Keratinocyte (primary cell): ENCODE results near the gene WASHC2C.
"Not testable (repeated sequence)": the region's sequence is repeated elsewhere in the genome, so short reads cannot be mapped to it uniquely, and the experiment has no call there.

ENCODE experiments used
- EZH2 ChIP-seq: IDR thresholded peaks from one replicate; pipeline ENCODE4 v1.6.1; 2012; ENCODE audit warnings: inconsistent platforms, mild to moderate bottlenecking, low read length, moderate library complexity
- TF ChIP-seq, protein P1 (sequence below), 3 experiments: IDR thresholded peaks in 1 of 3; conservative IDR thresholded peaks in 1 of 3; optimal IDR thresholded peaks in 1 of 3; 2 replicates in 2 of 3; 3 replicates in 1 of 3; pipeline versions ENCODE3 to v1.5.1; 2011; ENCODE audit warnings: low read length in 3 of 3, mild to moderate bottlenecking in 3 of 3, moderate library complexity in 2 of 3, control low read depth in 1 of 3, inconsistent platforms in 1 of 3; ENCODE audit not compliant: insufficient read depth in 2 of 3; ENCODE audit errors: extremely low read depth in 1 of 3

DNA sequence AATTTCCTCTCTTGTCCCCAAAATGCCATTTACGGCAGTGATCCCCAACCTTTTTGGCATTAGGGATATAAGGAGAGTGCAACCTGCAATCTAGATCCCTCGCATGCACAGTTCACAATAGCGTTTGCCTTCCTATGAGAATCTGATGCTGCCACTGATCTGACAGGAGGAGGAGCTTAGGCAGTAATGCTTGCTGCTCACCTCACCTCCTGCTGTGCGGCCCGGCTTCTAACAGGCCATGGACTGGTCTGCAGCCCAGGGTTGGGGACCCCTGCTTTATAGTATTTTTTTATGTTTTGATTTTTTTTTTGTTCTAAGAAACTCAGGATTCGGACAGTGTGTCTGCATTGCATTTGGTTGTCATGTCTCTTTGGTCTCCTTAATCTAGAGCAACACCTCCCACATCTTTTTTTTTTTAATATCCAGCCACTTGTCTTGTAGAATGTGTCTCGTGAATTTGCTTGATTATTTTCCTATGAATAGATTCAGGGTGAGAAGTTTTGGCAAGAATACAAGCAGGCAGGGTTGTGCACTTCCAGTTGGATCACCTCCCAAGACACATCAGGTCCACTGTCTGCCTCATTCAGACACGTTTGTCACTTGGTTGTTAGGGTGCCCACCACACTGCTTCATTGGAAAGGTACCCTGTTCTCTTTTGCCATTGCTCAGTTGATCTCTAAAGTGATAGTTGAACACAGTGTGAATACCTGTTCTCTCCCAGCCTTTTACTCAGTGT is 30.8 kb downstream of the WASHC2C start:
- TF ChIP-seq, protein P1, sequence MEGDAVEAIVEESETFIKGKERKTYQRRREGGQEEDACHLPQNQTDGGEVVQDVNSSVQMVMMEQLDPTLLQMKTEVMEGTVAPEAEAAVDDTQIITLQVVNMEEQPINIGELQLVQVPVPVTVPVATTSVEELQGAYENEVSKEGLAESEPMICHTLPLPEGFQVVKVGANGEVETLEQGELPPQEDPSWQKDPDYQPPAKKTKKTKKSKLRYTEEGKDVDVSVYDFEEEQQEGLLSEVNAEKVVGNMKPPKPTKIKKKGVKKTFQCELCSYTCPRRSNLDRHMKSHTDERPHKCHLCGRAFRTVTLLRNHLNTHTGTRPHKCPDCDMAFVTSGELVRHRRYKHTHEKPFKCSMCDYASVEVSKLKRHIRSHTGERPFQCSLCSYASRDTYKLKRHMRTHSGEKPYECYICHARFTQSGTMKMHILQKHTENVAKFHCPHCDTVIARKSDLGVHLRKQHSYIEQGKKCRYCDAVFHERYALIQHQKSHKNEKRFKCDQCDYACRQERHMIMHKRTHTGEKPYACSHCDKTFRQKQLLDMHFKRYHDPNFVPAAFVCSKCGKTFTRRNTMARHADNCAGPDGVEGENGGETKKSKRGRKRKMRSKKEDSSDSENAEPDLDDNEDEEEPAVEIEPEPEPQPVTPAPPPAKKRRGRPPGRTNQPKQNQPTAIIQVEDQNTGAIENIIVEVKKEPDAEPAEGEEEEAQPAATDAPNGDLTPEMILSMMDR (optimal IDR thresholded peaks at IDR 0.05 in 1 of 3, IDR thresholded peaks at IDR 0.05 in 1 of 3, conservative IDR thresholded peaks at IDR 0.05 in 1 of 3; ENCODE audit: extremely low read depth in 1 of 3, insufficient read depth in 2 of 3, low read length in 3 of 3), result not testable (repeated sequence)
- not testable (repeated sequence) for TF ChIP-seq EZH2
